Keratinocyte (primary cell): ENCODE measurements around the gene SPOCK1. TPM values are rescaled to one million over a fixed set of nuclear protein-coding genes. Genes with fewer than 3 reads are reported as not detected.

Source experiments
- DNase-seq: peaks from one replicate; pipeline ENCODE4 v3.0.0-alpha.2; 2011; ENCODE audit warnings: low read depth, missing footprints, low spot score
- FAIRE-seq: peaks from 2 replicates; lab custom pipeline; 2011; peaks lifted over from hg19 to GRCh38; lab: Jason Lieb, UNC
- H2AFZ ChIP-seq: 2 replicates; pipeline ENCODE4 v1.6.0; 2012; ENCODE audit warnings: low read length, control low read depth, inconsistent platforms; ENCODE audit not compliant: control insufficient read depth
- H3K27ac ChIP-seq: 2 replicates; pipeline ENCODE4 v1.5.1; 2011; ENCODE audit warnings: low read length; ENCODE audit not compliant: control insufficient read depth, insufficient read depth
- H3K27me3 ChIP-seq: 3 replicates; pipeline ENCODE4 v1.6.0; 2011; ENCODE audit warnings: low read length; ENCODE audit not compliant: control insufficient read depth, insufficient read depth; ENCODE audit errors: extremely low read depth
- H3K36me3 ChIP-seq, 2 experiments: 2 replicates in 1 of 2; 3 replicates in 1 of 2; pipeline ENCODE4 v1.5.1; 2011; ENCODE audit warnings: low read length in 2 of 2, mild to moderate bottlenecking in 1 of 2; ENCODE audit not compliant: control insufficient read depth in 2 of 2, insufficient read depth in 2 of 2; ENCODE audit errors: extremely low read depth in 1 of 2
- H3K4me1 ChIP-seq: 3 replicates; pipeline ENCODE4 v1.5.1; 2011; ENCODE audit warnings: low read length; ENCODE audit not compliant: control insufficient read depth, insufficient read depth; ENCODE audit errors: extremely low read depth
- H3K4me2 ChIP-seq: 3 replicates; pipeline ENCODE4 v1.6.0; 2011; ENCODE audit warnings: low read depth, low read length; ENCODE audit not compliant: control insufficient read depth, insufficient read depth; ENCODE audit errors: extremely low read depth
- H3K4me3 ChIP-seq, 3 experiments: fragments of 200-600 bp in 1 of 3; sonication (generic) in 1 of 3; 2 replicates in 2 of 3; 3 replicates in 1 of 3; pipeline ENCODE4 v1.5.1; 2011 to 2016; ENCODE audit warnings: low read length in 3 of 3, mild to moderate bottlenecking in 3 of 3, control low read depth in 2 of 3, inconsistent platforms in 1 of 3, low read depth in 1 of 3, mixed read lengths in 1 of 3, mixed run types in 1 of 3, moderate library complexity in 1 of 3; ENCODE audit not compliant: control insufficient read depth in 2 of 3, insufficient read depth in 2 of 3; ENCODE audit errors: extremely low read depth in 1 of 3
- H3K79me2 ChIP-seq: 2 replicates; pipeline ENCODE4 v1.6.0; 2012; ENCODE audit warnings: low read length; ENCODE audit not compliant: control insufficient read depth, insufficient read depth
- H3K9ac ChIP-seq: 3 replicates; pipeline ENCODE4 v1.6.0; 2011; ENCODE audit warnings: low read length; ENCODE audit not compliant: control insufficient read depth, insufficient read depth; ENCODE audit errors: extremely low read depth
- H3K9me1 ChIP-seq: 3 replicates; pipeline ENCODE4 v1.6.0; 2011; ENCODE audit warnings: low read length; ENCODE audit not compliant: control insufficient read depth, insufficient read depth; ENCODE audit errors: extremely low read depth
- H3K9me3 ChIP-seq: 2 replicates; pipeline ENCODE4 v1.5.1; 2012; ENCODE audit warnings: low read depth, low read length; ENCODE audit not compliant: control insufficient read depth
- H4K20me1 ChIP-seq: 3 replicates; pipeline ENCODE4 v1.6.0; 2011; ENCODE audit warnings: low read length; ENCODE audit not compliant: control insufficient read depth, insufficient read depth; ENCODE audit errors: extremely low read depth
- CTCF ChIP-seq, 3 experiments: IDR thresholded peaks in 1 of 3; conservative IDR thresholded peaks in 1 of 3; optimal IDR thresholded peaks in 1 of 3; 2 replicates in 2 of 3; 3 replicates in 1 of 3; pipeline versions ENCODE3 to v1.5.1; 2011; ENCODE audit warnings: low read length in 3 of 3, mild to moderate bottlenecking in 3 of 3, moderate library complexity in 2 of 3, control low read depth in 1 of 3, inconsistent platforms in 1 of 3; ENCODE audit not compliant: insufficient read depth in 2 of 3; ENCODE audit errors: extremely low read depth in 1 of 3
- EZH2 ChIP-seq: IDR thresholded peaks from one replicate; pipeline ENCODE4 v1.6.1; 2012; ENCODE audit warnings: inconsistent platforms, mild to moderate bottlenecking, low read length, moderate library complexity
- dilution Hi-C: fragments of 300-500 bp; cut with MboI; formaldehyde crosslinking; loops from one replicate; pipeline ENCODE4 v1.7.0; 2020; ENCODE audit warnings: low sequenced_read_pairs; ENCODE audit not compliant: extremely low pct_ligation_motif_present
- polyA plus RNA-seq, 5 experiments: library from polyadenylated mRNA; depleted of rRNA in 3 of 5; stranded (reverse) in 3 of 5; stranded (forward) in 1 of 5; unstranded in 1 of 5; fragments of >200 nt; gene quantifications; 1 replicate in 1 of 5; 2 replicates in 3 of 5; 3 replicates in 1 of 5; pipeline versions ENCODE4 v1.2.1 to v1.2.3, GENCODE V29; 2011 to 2012; ENCODE audit warnings: missing spikeins in 2 of 5, low read depth in 1 of 5, low replicate concordance in 1 of 5

Gene SPOCK1
- polyA plus RNA-seq, 1 donor (not counting 4 experiments of a cell fraction or from before 2014, with no cell fraction given) = 5.5 TPM

GRCh38 chr5:137497396-137498290, 1.5 kb downstream of the SPOCK1 start:
- FAIRE-seq = no peak
- H3K27me3 ChIP-seq = peaks cover 32% of the 10 kb centered on the region
- no peaks in the 10 kb centered on the region for H3K9me1 ChIP-seq
- no peak overlapping the region for H2AFZ ChIP-seq
- DNase-seq = no peak
- no peaks in the 10 kb centered on the region for H4K20me1 ChIP-seq
- peak overlapping the region; percentile 71 for H3K4me2 ChIP-seq
- H3K9me3 ChIP-seq = no peaks in the 10 kb centered on the region
- dilution Hi-C loops = no loop called here
- no peak overlapping the region for H3K27ac ChIP-seq
- H3K4me1 ChIP-seq = peaks cover 3% of the 10 kb centered on the region
- H3K9ac ChIP-seq = no peak overlapping the region
- H3K79me2 ChIP-seq = no peaks in the 10 kb centered on the region
- H3K4me3 ChIP-seq = no peak overlapping the region
- H3K36me3 ChIP-seq = no peaks in the 10 kb centered on the region
- TF ChIP-seq CTCF (optimal IDR thresholded peaks at IDR 0.05 in 1 of 3, IDR thresholded peaks at IDR 0.05 in 1 of 3, conservative IDR thresholded peaks at IDR 0.05 in 1 of 3; ENCODE audit: extremely low read depth in 1 of 3, insufficient read depth in 2 of 3, low read length in 3 of 3) (peak in 2 of 3 experiments; percentile 36 to 62), EZH2 (peak; percentile 0)

GRCh38 chr5:137496919-137497318, 2.2 kb downstream of the SPOCK1 start:
- Histone ChIP-seq H3K9ac (no peak overlapping the region), H3K79me2 (no peaks in the 10 kb centered on the region), H3K4me1 (peaks cover 3% of the 10 kb centered on the region), H3K36me3 (no peaks in the 10 kb centered on the region), H3K9me3 (no peaks in the 10 kb centered on the region), H2AFZ (no peak overlapping the region), H3K4me2 (no peak overlapping the region), H3K4me3 (no peak overlapping the region), H3K27ac (no peak overlapping the region), H4K20me1 (no peaks in the 10 kb centered on the region), H3K9me1 (no peaks in the 10 kb centered on the region), H3K27me3 (peaks cover 29% of the 10 kb centered on the region)
- no peak for FAIRE-seq
- TF ChIP-seq CTCF (optimal IDR thresholded peaks at IDR 0.05 in 1 of 3, IDR thresholded peaks at IDR 0.05 in 1 of 3, conservative IDR thresholded peaks at IDR 0.05 in 1 of 3; ENCODE audit: extremely low read depth in 1 of 3, insufficient read depth in 2 of 3, low read length in 3 of 3) = no peak
- no peak for TF ChIP-seq EZH2
- DNase-seq = no peak
- dilution Hi-C loops = no loop called here
